Cerebellar cortex (tissue), 1 donor: ENCODE results near the gene KRTAP7-1.

Experiments used
- DNase-seq: peaks from one replicate; pipeline ENCODE4 v3.0.0-alpha.2; 2015; ENCODE audit warnings: low spot score

Gene KRTAP7-1, protein sequence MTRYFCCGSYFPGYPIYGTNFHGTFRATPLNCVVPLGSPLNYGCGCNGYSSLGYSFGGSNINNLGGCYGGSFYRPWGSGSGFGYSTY

DNA sequence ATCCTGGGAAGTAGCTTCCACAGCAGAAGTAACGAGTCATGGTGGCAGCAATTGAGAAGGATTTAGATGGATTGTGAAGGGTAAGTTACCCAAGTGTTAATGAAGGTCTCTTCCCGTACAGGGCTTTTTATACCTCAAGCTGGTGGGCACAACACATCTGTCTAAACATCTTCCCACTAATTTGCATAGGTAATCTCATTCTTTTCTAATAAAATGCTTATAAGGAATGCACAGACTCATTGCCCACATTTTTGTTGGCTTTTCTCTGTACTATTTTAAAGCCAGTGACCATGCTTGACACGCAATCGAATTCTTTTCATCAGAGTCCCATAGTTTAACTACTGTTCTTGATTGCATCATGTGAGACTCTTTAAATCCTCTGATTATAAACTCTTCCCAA, at the start of gene KRTAP7-1:
Gene KRTAP7-1 (minus strand): TSS at position 101 of the 400 bp plus-strand sequence. CDS start 61 bp downstream, at position 40.
- DNase-seq = no peak

DNA sequence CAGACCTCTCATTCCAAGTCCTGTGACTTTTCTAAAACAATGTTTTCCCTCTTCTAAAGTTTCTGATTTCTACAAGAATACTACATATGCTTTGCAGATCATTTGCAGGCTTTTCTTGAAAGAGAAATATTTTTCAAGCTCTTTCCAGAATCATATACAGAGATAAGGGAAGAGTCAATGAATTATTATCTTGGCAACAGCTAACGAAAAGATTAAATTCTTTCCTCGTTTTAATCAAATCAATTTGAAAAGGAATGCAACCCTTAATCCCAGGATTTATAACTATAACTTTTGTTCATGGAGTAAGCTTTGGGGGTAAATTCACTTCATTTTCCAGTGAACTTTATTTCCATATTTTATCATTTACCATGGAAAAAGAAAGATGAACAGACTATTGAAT, 45.0 kb upstream of the KRTAP7-1 start:
- no peak for DNase-seq

DNA sequence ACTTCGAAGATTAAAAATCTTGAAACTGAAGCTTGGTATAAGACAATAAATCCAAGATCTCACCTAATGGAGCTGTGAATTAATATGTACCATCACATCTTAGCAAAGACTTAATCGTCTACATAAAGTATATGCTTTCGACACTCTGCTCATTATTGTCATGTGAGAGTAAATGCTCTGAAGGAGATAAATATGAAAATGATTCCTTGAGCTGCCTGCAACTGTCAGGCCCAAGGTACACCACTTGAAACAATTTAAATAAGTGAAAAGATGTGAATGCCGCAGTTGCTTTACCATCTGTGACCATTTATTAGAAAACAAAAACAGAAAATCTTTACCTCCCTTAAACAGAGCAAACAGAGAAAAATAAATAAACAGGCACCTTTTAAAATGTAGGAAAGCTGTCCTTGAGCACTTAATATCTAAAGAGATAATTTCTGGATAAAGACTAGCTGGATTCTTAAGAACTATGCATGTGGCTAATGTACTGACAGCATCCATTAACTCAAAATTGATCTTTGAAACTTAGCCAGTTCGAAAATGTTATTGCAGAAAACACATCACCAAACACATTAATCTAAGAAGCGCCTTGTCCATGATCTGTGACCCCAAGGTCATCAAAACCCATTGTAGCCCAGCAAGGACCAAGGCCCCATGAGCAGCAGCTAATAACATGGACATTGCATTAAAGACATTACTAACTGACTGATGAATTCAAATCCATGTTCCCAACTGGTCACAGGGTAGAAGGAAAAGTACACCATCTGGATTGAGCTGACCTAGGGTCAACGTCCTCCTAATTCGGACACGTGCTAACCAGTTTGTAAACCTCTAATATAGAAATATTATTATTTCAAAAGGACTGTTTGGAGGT, 18.3 kb upstream of the KRTAP7-1 start:
- DNase-seq = no peak

DNA sequence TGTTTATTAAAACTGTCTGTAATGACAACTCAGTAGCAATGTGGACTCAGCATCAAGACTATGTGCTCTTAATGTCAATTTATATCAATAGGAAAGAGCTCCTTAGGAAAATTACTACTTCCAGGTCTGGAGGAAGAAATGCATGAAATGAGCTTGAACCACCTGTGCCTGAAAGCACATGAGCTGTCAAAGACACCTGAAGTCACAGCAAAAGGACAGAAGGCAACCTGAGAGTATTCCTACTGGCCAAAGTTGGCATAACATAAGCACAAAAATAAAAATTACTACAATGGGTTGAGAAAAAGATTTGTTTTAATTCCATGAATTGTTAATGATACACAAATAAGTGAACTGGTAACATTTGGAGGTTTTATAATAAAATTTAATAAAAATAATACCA, 13.4 kb upstream of the KRTAP7-1 start:
- no peak for DNase-seq

DNA sequence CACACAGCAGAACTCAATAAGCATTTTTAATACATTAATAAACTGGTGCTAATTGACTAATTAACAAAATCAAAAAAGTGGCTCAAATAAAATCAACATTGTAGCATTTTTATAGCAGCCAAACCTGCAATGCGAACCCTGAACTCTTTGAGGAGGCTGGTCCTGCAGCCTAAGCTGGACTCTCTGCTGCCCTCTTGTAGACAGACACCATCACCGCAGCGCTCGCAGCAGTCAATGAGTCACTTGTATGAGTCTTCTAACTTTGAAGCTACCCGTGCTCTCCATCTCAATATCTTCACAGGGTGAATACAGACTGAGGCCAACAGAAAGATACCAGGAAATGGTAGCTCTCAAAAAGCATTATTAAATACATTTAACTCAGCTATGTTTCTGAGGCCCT, 9.7 kb upstream of the KRTAP7-1 start:
- DNase-seq = no peak

DNA sequence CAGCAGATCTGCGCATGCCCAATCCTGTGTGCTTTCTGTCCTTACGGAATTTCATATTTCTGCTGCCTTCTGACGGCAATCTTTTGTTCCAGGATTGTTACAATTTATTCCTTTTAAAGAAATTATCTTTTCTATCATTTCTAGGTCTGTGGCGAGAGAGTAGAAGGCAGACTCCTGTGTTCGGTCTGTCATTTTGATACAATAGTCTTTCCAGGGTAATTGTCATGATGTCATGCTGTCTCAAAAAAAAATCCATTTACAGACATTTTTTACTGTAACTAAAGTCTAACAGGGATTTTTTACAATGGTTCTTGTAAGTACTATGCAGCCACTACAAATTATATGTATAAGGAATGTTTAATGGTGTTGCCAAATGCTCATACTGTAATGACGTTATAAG, 9.0 kb upstream of the KRTAP7-1 start:
- DNase-seq = no peak

DNA sequence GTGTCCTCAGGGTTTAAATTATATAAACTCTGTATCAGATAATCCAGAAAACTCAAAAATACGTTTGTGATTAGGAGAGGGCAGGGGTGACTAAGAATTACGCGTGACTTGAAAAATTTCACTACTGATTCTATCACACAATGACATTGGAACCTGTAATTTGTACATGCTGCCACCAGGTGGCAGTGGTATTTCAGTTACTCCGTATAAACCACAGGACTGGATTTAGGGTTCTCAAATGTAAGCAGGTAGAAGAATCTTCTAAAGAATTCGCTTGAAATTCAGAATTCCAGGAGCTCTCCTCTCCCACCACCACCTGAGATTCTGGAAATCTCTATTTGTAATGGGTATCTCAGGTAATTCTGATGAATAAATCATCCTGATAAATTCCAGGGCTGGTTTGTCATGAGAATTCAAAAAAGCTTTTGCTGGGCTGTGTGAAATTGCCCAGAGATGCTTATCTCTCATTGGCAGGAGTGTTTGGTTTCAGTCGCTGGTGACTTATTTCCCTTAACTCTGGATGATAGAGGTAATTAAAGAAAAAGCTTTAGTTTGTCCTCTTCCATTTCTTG, 1.7 kb upstream of the KRTAP7-1 start:
- peak; percentile 2 for DNase-seq

DNA sequence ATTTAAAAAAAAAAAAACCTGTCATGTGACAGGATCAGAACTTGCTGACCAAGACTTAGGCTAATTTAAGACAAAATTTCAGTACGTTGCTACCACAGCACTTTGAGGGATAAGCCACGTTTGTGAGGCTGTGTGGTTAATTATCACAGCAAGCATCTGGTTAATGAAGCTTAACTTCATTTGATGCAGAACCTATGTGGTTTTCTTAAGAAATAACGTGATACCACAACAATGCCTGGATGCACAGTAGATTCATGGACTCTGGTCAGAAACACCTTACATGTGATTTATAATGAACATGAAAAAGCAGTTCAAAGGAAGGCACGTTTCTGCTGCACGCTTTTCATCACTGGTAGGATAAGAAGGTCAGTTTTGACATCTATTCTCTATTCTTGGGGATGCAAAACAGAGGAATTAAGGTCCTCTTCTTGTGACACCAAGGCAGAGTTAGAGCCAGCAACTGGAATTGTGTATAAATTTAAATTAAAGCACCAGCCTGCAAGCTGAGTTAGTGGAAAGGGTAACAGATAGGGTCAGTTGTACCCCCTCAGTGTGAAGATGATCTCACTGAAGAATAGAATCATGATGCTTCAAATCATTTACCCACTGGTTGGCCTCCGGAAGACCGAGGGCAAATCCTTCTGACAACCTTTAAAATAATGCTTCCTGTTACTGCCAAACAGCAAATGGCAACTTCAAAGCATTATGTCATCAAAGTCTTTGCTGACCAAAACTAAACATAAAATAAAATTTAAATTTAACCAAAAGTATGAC, 10.5 kb downstream of the KRTAP7-1 start:
- DNase-seq = no peak

DNA sequence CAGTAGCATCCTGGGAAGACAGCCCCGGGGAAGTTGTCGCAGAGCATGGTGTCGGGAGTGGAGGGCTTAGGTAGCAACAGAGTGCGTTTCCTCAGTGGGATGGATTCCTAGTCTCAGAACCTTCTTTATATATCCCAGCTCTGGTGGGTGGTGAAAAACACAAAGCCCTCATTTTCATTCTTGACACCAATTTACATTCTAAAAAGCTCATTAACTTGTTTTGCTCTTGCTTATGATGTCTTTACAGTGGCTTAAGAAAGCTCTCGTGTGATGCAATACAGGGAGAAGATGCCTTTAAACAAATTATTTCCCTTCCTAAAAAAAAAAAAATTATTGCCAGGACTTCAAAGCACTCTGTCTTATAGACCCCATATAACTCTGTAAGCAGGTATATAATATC, 16.4 kb downstream of the KRTAP7-1 start, which contains the start of gene KRTAP8-1:
Gene KRTAP8-1 (minus strand): TSS at position 101 of the 400 bp plus-strand sequence. CDS start 54 bp downstream, at position 47.
- DNase-seq = no peak

DNA sequence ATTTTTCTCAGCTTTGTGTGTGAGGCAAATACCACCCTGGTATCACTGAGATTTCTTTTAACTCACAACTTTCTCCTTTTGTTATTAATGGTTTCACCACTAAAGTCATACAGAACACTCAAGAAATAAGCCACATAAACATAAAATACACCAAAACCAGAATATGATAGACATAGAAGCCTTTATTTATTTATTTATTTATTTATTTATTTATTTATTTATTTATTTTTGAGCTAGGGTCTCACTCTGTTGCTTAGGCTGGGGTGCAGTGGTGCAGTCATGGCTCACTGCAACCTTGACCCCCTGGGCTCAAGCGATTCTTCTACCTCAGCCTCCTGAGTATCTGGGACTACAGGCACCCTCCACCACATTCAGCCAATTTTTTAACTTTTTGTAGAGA, 29.0 kb downstream of the KRTAP7-1 start:
- no peak for DNase-seq

DNA sequence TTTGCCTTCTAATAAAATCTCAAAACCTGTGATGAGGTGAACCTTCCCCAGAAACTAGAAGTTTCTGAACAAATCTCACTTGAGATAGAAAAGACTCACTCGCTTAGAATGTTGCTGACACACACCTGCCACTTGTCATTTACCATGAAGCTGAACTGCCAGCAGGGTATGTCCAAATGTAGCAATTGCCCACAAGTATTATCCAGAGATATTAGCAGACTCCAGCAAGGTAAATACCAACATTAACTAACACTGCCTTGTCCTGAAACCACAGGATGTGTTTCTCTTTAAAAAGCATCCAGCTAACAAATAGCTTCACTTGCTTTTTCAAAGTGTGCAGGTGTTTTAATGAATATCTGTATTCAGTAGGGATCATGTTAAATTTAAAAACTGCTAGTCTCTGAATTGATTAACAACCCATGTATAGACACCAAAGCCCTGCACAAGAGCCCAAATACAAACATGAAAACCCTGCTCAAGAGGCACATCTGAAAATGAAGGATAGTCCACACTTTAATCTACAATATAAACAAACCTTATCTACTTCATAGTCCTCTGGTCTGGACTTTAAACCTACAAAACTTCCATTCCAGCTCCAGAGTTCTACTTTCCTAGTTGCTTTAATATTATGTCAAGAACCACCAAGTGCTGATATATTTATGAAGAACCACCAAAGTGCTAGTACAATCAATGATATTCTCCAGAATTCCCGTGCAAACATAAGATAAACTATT, 35.8 kb downstream of the KRTAP7-1 start:
- DNase-seq = no peak

DNA sequence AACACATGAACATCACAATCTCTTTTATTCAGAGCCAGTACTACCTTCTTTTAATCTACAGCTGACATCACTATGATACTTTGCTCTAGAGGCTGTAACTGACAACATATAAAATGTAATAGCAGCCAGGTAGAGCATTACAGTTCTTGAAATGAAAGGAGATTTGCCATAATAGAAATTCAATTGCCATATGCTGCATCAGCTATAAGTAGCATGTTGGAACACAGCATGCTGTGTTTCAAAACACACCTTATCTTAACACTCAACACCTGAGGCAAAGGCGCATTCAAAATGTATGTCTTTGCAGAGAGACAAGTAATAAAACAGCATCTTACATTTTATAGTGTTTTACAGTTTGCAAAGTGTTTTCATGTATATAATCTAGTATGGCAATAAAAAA, 50.3 kb downstream of the KRTAP7-1 start:
- DNase-seq = no peak
